Measurements from ENCODE around the gene FXYD1.
"Not testable (repeated sequence)": the region's sequence is repeated elsewhere in the genome, so short reads cannot be mapped to it uniquely, and the experiment has no call there.

DNA sequence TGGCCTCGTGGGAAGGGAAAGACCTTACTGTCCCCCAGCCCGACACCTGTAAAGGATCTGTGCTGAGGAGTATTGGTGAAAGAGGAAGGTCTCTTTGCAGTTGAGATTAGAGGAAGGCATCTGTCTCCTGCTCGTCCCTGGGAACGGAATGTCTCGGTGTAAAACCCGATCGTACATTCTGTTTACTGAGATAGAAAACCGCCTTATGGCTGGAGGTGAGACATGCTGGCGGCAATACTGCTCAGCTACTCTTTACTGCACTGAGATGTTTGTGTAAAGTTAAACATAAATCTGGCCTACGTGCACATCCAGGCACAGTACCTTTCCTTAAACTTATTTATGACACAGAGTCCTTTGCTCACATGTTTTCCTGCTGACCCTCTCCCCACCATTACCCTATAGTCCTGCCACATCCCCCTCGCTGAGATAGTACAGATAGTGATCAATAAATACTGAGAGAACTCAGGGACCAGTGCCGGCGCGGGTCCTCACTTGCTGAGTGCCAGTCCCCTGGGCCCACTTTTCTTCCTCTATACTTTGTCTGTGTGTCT lies 8.8 kb upstream of the FXYD1 start:
- TF ChIP-seq, protein P1, sequence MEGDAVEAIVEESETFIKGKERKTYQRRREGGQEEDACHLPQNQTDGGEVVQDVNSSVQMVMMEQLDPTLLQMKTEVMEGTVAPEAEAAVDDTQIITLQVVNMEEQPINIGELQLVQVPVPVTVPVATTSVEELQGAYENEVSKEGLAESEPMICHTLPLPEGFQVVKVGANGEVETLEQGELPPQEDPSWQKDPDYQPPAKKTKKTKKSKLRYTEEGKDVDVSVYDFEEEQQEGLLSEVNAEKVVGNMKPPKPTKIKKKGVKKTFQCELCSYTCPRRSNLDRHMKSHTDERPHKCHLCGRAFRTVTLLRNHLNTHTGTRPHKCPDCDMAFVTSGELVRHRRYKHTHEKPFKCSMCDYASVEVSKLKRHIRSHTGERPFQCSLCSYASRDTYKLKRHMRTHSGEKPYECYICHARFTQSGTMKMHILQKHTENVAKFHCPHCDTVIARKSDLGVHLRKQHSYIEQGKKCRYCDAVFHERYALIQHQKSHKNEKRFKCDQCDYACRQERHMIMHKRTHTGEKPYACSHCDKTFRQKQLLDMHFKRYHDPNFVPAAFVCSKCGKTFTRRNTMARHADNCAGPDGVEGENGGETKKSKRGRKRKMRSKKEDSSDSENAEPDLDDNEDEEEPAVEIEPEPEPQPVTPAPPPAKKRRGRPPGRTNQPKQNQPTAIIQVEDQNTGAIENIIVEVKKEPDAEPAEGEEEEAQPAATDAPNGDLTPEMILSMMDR (IDR thresholded peaks at IDR 0.05): not testable (repeated sequence)
- TF ChIP-seq, protein P2, sequence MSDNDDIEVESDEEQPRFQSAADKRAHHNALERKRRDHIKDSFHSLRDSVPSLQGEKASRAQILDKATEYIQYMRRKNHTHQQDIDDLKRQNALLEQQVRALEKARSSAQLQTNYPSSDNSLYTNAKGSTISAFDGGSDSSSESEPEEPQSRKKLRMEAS (CRISPR knock-in tag; IDR thresholded peaks at IDR 0.05): not testable (repeated sequence)
- TF ChIP-seq, protein P3, sequence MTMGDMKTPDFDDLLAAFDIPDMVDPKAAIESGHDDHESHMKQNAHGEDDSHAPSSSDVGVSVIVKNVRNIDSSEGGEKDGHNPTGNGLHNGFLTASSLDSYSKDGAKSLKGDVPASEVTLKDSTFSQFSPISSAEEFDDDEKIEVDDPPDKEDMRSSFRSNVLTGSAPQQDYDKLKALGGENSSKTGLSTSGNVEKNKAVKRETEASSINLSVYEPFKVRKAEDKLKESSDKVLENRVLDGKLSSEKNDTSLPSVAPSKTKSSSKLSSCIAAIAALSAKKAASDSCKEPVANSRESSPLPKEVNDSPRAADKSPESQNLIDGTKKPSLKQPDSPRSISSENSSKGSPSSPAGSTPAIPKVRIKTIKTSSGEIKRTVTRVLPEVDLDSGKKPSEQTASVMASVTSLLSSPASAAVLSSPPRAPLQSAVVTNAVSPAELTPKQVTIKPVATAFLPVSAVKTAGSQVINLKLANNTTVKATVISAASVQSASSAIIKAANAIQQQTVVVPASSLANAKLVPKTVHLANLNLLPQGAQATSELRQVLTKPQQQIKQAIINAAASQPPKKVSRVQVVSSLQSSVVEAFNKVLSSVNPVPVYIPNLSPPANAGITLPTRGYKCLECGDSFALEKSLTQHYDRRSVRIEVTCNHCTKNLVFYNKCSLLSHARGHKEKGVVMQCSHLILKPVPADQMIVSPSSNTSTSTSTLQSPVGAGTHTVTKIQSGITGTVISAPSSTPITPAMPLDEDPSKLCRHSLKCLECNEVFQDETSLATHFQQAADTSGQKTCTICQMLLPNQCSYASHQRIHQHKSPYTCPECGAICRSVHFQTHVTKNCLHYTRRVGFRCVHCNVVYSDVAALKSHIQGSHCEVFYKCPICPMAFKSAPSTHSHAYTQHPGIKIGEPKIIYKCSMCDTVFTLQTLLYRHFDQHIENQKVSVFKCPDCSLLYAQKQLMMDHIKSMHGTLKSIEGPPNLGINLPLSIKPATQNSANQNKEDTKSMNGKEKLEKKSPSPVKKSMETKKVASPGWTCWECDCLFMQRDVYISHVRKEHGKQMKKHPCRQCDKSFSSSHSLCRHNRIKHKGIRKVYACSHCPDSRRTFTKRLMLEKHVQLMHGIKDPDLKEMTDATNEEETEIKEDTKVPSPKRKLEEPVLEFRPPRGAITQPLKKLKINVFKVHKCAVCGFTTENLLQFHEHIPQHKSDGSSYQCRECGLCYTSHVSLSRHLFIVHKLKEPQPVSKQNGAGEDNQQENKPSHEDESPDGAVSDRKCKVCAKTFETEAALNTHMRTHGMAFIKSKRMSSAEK (CRISPR knock-in tag; IDR thresholded peaks at IDR 0.05; ENCODE audit: borderline replicate concordance): not testable (repeated sequence)
- TF ChIP-seq, protein P4, sequence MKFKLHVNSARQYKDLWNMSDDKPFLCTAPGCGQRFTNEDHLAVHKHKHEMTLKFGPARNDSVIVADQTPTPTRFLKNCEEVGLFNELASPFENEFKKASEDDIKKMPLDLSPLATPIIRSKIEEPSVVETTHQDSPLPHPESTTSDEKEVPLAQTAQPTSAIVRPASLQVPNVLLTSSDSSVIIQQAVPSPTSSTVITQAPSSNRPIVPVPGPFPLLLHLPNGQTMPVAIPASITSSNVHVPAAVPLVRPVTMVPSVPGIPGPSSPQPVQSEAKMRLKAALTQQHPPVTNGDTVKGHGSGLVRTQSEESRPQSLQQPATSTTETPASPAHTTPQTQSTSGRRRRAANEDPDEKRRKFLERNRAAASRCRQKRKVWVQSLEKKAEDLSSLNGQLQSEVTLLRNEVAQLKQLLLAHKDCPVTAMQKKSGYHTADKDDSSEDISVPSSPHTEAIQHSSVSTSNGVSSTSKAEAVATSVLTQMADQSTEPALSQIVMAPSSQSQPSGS (CRISPR knock-in tag; IDR thresholded peaks at IDR 0.05; ENCODE audit: borderline replicate concordance, low read depth): not testable (repeated sequence)
- TF ChIP-seq, protein P5, sequence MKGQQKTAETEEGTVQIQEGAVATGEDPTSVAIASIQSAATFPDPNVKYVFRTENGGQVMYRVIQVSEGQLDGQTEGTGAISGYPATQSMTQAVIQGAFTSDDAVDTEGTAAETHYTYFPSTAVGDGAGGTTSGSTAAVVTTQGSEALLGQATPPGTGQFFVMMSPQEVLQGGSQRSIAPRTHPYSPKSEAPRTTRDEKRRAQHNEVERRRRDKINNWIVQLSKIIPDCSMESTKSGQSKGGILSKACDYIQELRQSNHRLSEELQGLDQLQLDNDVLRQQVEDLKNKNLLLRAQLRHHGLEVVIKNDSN (CRISPR knock-in tag; IDR thresholded peaks at IDR 0.05): not testable (repeated sequence)
- not testable (repeated sequence) for TF ChIP-seq JUN (CRISPR knock-in tag; IDR thresholded peaks at IDR 0.05); ZNF396 (CRISPR knock-in tag; IDR thresholded peaks at IDR 0.05; ENCODE audit: borderline replicate concordance); ZBTB21 (CRISPR knock-in tag; IDR thresholded peaks at IDR 0.05; ENCODE audit: borderline replicate concordance); SP1 (CRISPR knock-in tag; conservative IDR thresholded peaks at IDR 0.05); ELF4 (CRISPR knock-in tag; IDR thresholded peaks at IDR 0.05; ENCODE audit: low read depth); NFYB (CRISPR knock-in tag; conservative IDR thresholded peaks at IDR 0.05; ENCODE audit: low read depth); GTF2I (CRISPR knock-in tag; conservative IDR thresholded peaks at IDR 0.05); ZNF138 (CRISPR knock-in tag; conservative IDR thresholded peaks at IDR 0.05); CREM (CRISPR knock-in tag; IDR thresholded peaks at IDR 0.05)

Data from WTC11 (cell line).